HG03354 (cell line): ENCODE data around the gene KIF5A.

Source experiments
- ATAC-seq: cut with Tn5 transposase; IDR thresholded peaks from one replicate; pipeline ENCODE4 v1.9.1; 2021; ENCODE audit warnings: mild to moderate bottlenecking; ENCODE audit not compliant: unreplicated experiment, poor library complexity, severe bottlenecking

Gene KIF5A

GRCh38 chr12:57600395-57600794, 50.6 kb downstream of the KIF5A start:
- ATAC-seq, result no peak

GRCh38 chr12:57602544-57602943, 52.7 kb downstream of the KIF5A start:
- no peak for ATAC-seq

- ATAC-seq, result no peak
Measured at GRCh38 chr12:57603324-57603723, 53.5 kb downstream of the KIF5A start.

GRCh38 chr12:57603815-57604453, 54.1 kb downstream of the KIF5A start:
- ATAC-seq, result no peak

- peak; percentile 64 for ATAC-seq
Measured at GRCh38 chr12:57604454-57604991, 54.7 kb downstream of the KIF5A start, which contains the start of gene DTX3. DTX3 (plus strand) TSS chr12:57604824; CDS start chr12:57606518, 1,694 bp downstream.

- ATAC-seq, result peak; percentile 57
Measured at GRCh38 chr12:57604992-57605810, 55.4 kb downstream of the KIF5A start.

GRCh38 chr12:57605811-57606311, 56.0 kb downstream of the KIF5A start:
- no peak for ATAC-seq

- no peak for ATAC-seq
Measured at GRCh38 chr12:57606399-57606798, 56.6 kb downstream of the KIF5A start.

GRCh38 chr12:57606821-57607220, 57.0 kb downstream of the KIF5A start:
- ATAC-seq, result no peak

GRCh38 chr12:57607958-57608663, 58.3 kb downstream of the KIF5A start:
- no peak for ATAC-seq

GRCh38 chr12:57609101-57609780, 59.4 kb downstream of the KIF5A start:
- ATAC-seq, result no peak

GRCh38 chr12:57609781-57610553, 60.1 kb downstream of the KIF5A start:
- ATAC-seq, result no peak

- no peak for ATAC-seq
Measured at GRCh38 chr12:57610554-57611107, 60.8 kb downstream of the KIF5A start.

GRCh38 chr12:57611108-57611826, 61.4 kb downstream of the KIF5A start, which contains the start of gene ARHGEF25:
ARHGEF25 (plus strand) TSS chr12:57611435; CDS start chr12:57611895, 460 bp downstream.
- ATAC-seq, result no peak

- no peak for ATAC-seq
Measured at GRCh38 chr12:57611827-57612710, 62.2 kb downstream of the KIF5A start.

- no peak for ATAC-seq
Measured at GRCh38 chr12:57612711-57613426, 63.0 kb downstream of the KIF5A start.
